RWPE2 (cell line): Measurements from ENCODE around the gene METTL16.
A peak's percentile ranks its signal among the peaks of the same experiment; 100 is the strongest.

Experiments used
- ATAC-seq: fragments of 200-7000 bp; cut with Tn5 transposase; 3 replicates; pipeline ENCODE4 v1.9.1; 2021; ENCODE audit warnings: low read depth
- DNase-seq: peaks from one replicate; pipeline ENCODE4 v3.0.0-alpha.2; 2020; ENCODE audit warnings: low spot score
- H3K27ac ChIP-seq: fragments of 450-650 bp; 2 replicates; pipeline ENCODE4 v1.5.1; 2017; ENCODE audit warnings: mild to moderate bottlenecking; ENCODE audit not compliant: poor library complexity, severe bottlenecking
- H3K27me3 ChIP-seq: fragments of 250-450 bp; sonication (Bioruptor Pico); 2 replicates; pipeline ENCODE4 v1.5.1; 2021; ENCODE audit warnings: mild to moderate bottlenecking, moderate library complexity; ENCODE audit not compliant: insufficient read depth, poor library complexity, severe bottlenecking
- H3K36me3 ChIP-seq: fragments of 250-450 bp; sonication (Bioruptor Pico); 2 replicates; pipeline ENCODE4 v1.5.1; 2020; ENCODE audit warnings: low read depth, mild to moderate bottlenecking, moderate library complexity
- H3K4me1 ChIP-seq: fragments of 250-450 bp; sonication (Bioruptor Pico); 2 replicates; pipeline ENCODE4 v1.5.1; 2021; ENCODE audit warnings: mild to moderate bottlenecking, moderate library complexity; ENCODE audit not compliant: insufficient read depth, poor library complexity, severe bottlenecking
- H3K4me3 ChIP-seq: fragments of 250-450 bp; sonication (Bioruptor Pico); 2 replicates; pipeline ENCODE4 v1.5.1; 2021; ENCODE audit warnings: mild to moderate bottlenecking, moderate library complexity; ENCODE audit not compliant: severe bottlenecking
- H3K9me3 ChIP-seq: fragments of 250-450 bp; sonication (Bioruptor Pico); 2 replicates; pipeline ENCODE4 v1.5.1; 2021; ENCODE audit warnings: mild to moderate bottlenecking, moderate library complexity; ENCODE audit not compliant: severe bottlenecking
- CTCF ChIP-seq: fragments of 450-650 bp; IDR thresholded peaks from one replicate; pipeline ENCODE4 v1.5.1; 2017; ENCODE audit warnings: mild to moderate bottlenecking, moderate library complexity; ENCODE audit not compliant: poor library complexity, severe bottlenecking

Gene METTL16

GRCh38 chr17:2438823-2439222, 72.9 kb downstream of the METTL16 start:
- no peak for TF ChIP-seq CTCF
- H3K4me3 ChIP-seq, result no peak overlapping the region
- no peaks in the 10 kb centered on the region for H3K27me3 ChIP-seq
- no peaks in the 10 kb centered on the region for H3K9me3 ChIP-seq
- H3K36me3 ChIP-seq, result peaks cover 47% of the 10 kb centered on the region
- ATAC-seq (no peak), DNase-seq (no peak)
- H3K4me1 ChIP-seq, result peaks cover 3% of the 10 kb centered on the region
- H3K27ac ChIP-seq, result no peak overlapping the region

GRCh38 chr17:2436316-2436905, 75.3 kb downstream of the METTL16 start:
- H3K4me3 ChIP-seq, result no peak overlapping the region
- H3K27ac ChIP-seq, result no peak overlapping the region
- no peaks in the 10 kb centered on the region for H3K27me3 ChIP-seq
- DNase-seq (no peak), ATAC-seq (no peak)
- TF ChIP-seq CTCF, result no peak
- peaks cover 46% of the 10 kb centered on the region for H3K36me3 ChIP-seq
- no peaks in the 10 kb centered on the region for H3K9me3 ChIP-seq
- peaks cover 3% of the 10 kb centered on the region for H3K4me1 ChIP-seq

- no peak for DNase-seq
These were observed 75.8 kb downstream of the METTL16 start for GRCh38 chr17:2435862-2436261.

GRCh38 chr17:2435181-2435741, 76.4 kb downstream of the METTL16 start:
- Histone ChIP-seq H3K36me3 (peaks cover 40% of the 10 kb centered on the region), H3K27ac (no peak overlapping the region), H3K27me3 (no peaks in the 10 kb centered on the region), H3K9me3 (no peaks in the 10 kb centered on the region), H3K4me1 (peaks cover 3% of the 10 kb centered on the region), H3K4me3 (no peak overlapping the region)
- TF ChIP-seq CTCF, result no peak
- DNase-seq (no peak), ATAC-seq (no peak)

More at GRCh38 chr17:2435862-2436261, 75.8 kb downstream of the METTL16 start:
- Histone ChIP-seq H3K27ac (no peak overlapping the region), H3K9me3 (no peaks in the 10 kb centered on the region), H3K4me1 (peaks cover 3% of the 10 kb centered on the region), H3K36me3 (peaks cover 40% of the 10 kb centered on the region), H3K27me3 (no peaks in the 10 kb centered on the region), H3K4me3 (no peak overlapping the region)
- ATAC-seq, result no peak
- no peak for TF ChIP-seq CTCF

- DNase-seq, result no peak
- Histone ChIP-seq H3K27me3 (no peaks in the 10 kb centered on the region), H3K4me3 (no peak overlapping the region), H3K4me1 (peaks cover 3% of the 10 kb centered on the region), H3K9me3 (no peaks in the 10 kb centered on the region), H3K36me3 (peaks cover 25% of the 10 kb centered on the region), H3K27ac (no peak overlapping the region)
- peak; percentile 92 for ATAC-seq
- no peak for TF ChIP-seq CTCF
These were observed 78.0 kb downstream of the METTL16 start for GRCh38 chr17:2433696-2434095.
